ENCODE measurements around the gene ZNF175. TPM values are rescaled to one million over a fixed set of nuclear protein-coding genes. Genes with fewer than 3 reads are reported as not detected.
A peak's percentile ranks its signal among the peaks of the same experiment; 100 is the strongest.

Gene ZNF175
- total and polyA plus RNA-seq, 4 experiments from 2014 or later, result 0.65 to 17.4 (median 9.9) TPM

- H3K27me3 Mint-ChIP-seq, result peaks cover 23 to 30% of the 10 kb centered on the region in 2 donors
- H3K4me1 Mint-ChIP-seq, result peaks cover 2 to 3% (median 2%) of the 10 kb centered on the region in 4 donors
- Histone ChIP-seq H3K27ac (ENCODE audit: low read depth, low read length) (no peak overlapping the region), H3K4me3 (ENCODE audit: low read length in 2 of 2) (no peak overlapping the region), H3K27me3 (ENCODE audit: insufficient read depth, low read length) (no peaks in the 10 kb centered on the region), H3K4me1 (ENCODE audit: insufficient read depth, low read length) (peaks cover 3% of the 10 kb centered on the region), H3K9me3 (ENCODE audit: control insufficient read depth in 1 of 2, low read length in 2 of 2) (no peaks in the 10 kb centered on the region), H3K36me3 (ENCODE audit: insufficient read depth, low read length) (no peaks in the 10 kb centered on the region)
- H3K27ac Mint-ChIP-seq, result peak overlapping the region in 1 of 7 donors; percentile 18
- intact Hi-C loops (cut with micrococcal nuclease), result no loop called here
- ChIA-PET POLR2A (ENCODE audit: partially characterized antibody) (no interaction called here), CTCF (ENCODE audit: partially characterized antibody) (no interaction called here)
- H3K4me3 Mint-ChIP-seq, result peak overlapping the region in 2 of 8 donors; percentile 12 to 15
- peaks cover 0 to 4% (median 0%) of the 10 kb centered on the region in 8 donors for H3K9me3 Mint-ChIP-seq
- DNase-seq, result no peak
- H3K36me3 Mint-ChIP-seq, result no peaks in the 10 kb centered on the region
Observed at GRCh38 chr19:51565583-51565982, 5.5 kb upstream of the ZNF175 start.

GRCh38 chr19:51566489-51567100 lies 4.5 kb upstream of the ZNF175 start:
- Mint-ChIP-seq H3K9me3 (peaks cover 0 to 7% (median 0%) of the 10 kb centered on the region in 8 donors), H3K4me1 (peaks cover 9 to 13% (median 11%) of the 10 kb centered on the region in 4 donors), H3K4me3 (no peak overlapping the region), H3K27ac (no peak overlapping the region), H3K36me3 (peaks cover 0 to 6% of the 10 kb centered on the region in 2 donors), H3K27me3 (peaks cover 20 to 22% of the 10 kb centered on the region in 2 donors)
- Histone ChIP-seq H3K27ac (ENCODE audit: low read depth, low read length) (no peak overlapping the region), H3K4me3 (ENCODE audit: low read length in 2 of 2) (no peak overlapping the region), H3K9me3 (ENCODE audit: control insufficient read depth in 1 of 2, low read length in 2 of 2) (no peaks in the 10 kb centered on the region), H3K4me1 (ENCODE audit: insufficient read depth, low read length) (peaks cover 9% of the 10 kb centered on the region), H3K27me3 (ENCODE audit: insufficient read depth, low read length) (no peaks in the 10 kb centered on the region), H3K36me3 (ENCODE audit: insufficient read depth, low read length) (no peaks in the 10 kb centered on the region)
- intact Hi-C loops (cut with micrococcal nuclease), result no loop called here
- no peak for DNase-seq
- CTCF ChIA-PET (ENCODE audit: partially characterized antibody), result no interaction called here
- POLR2A ChIA-PET (ENCODE audit: partially characterized antibody), result no interaction called here

GRCh38 chr19:51567583-51567982 lies 3.5 kb upstream of the ZNF175 start:
- ChIA-PET CTCF (ENCODE audit: partially characterized antibody) (no interaction called here), POLR2A (ENCODE audit: partially characterized antibody) (no interaction called here)
- intact Hi-C loops (cut with micrococcal nuclease), result no loop called here
- no peak overlapping the region for H3K4me3 Mint-ChIP-seq
- Histone ChIP-seq H3K27ac (ENCODE audit: low read depth, low read length) (no peak overlapping the region), H3K4me3 (ENCODE audit: low read length in 2 of 2) (no peak overlapping the region), H3K4me1 (ENCODE audit: insufficient read depth, low read length) (peaks cover 19% of the 10 kb centered on the region), H3K36me3 (ENCODE audit: insufficient read depth, low read length) (no peaks in the 10 kb centered on the region), H3K27me3 (ENCODE audit: insufficient read depth, low read length) (no peaks in the 10 kb centered on the region), H3K9me3 (ENCODE audit: control insufficient read depth in 1 of 2, low read length in 2 of 2) (no peaks in the 10 kb centered on the region)
- peaks cover 0 to 7% (median 0%) of the 10 kb centered on the region in 8 donors for H3K9me3 Mint-ChIP-seq
- no peak for DNase-seq
- no peak overlapping the region for H3K27ac Mint-ChIP-seq
- H3K36me3 Mint-ChIP-seq, result peaks cover 0 to 11% of the 10 kb centered on the region in 2 donors
- peaks cover 18% of the 10 kb centered on the region in 2 donors for H3K27me3 Mint-ChIP-seq
- peaks cover 17 to 23% (median 19%) of the 10 kb centered on the region in 4 donors for H3K4me1 Mint-ChIP-seq

- ChIA-PET CTCF (ENCODE audit: partially characterized antibody) (no interaction called here), POLR2A (ENCODE audit: partially characterized antibody) (no interaction called here)
Observed at GRCh38 chr19:51568456-51568855, 2.6 kb upstream of the ZNF175 start.

GRCh38 chr19:51571599-51571998 lies 516 bp downstream of the ZNF175 start:
- no peak overlapping the region for H3K27ac ChIP-seq (ENCODE audit: low read depth, low read length)
- no peak for DNase-seq
- Mint-ChIP-seq H3K9me3 (peaks cover 0 to 4% (median 0%) of the 10 kb centered on the region in 8 donors), H3K36me3 (peaks cover 21 to 40% of the 10 kb centered on the region in 2 donors), H3K4me3 (peak overlapping the region; percentile 94 to 100 (median 96)), H3K4me1 (peaks cover 19 to 36% (median 26%) of the 10 kb centered on the region in 4 donors), H3K27me3 (peaks cover 1 to 2% of the 10 kb centered on the region in 2 donors), H3K27ac (peak overlapping the region in 5 of 7 donors; percentile 20 to 94 (median 85))
- no peaks in the 10 kb centered on the region for H3K9me3 ChIP-seq (ENCODE audit: control insufficient read depth in 1 of 2, low read length in 2 of 2)
- CTCF ChIA-PET (ENCODE audit: partially characterized antibody), result no interaction called here
- H3K36me3 ChIP-seq (ENCODE audit: insufficient read depth, low read length), result peaks cover 7% of the 10 kb centered on the region
- POLR2A ChIA-PET (ENCODE audit: partially characterized antibody), result interaction anchor here (1.0 kb wide), 2 partner anchors 23 to 133 kb away, joined by 4 to 7 read pairs; no protein-coding TSS in a partner anchor
- no peaks in the 10 kb centered on the region for H3K27me3 ChIP-seq (ENCODE audit: insufficient read depth, low read length)
- intact Hi-C loops (cut with micrococcal nuclease), result loop anchor here (1.0 to 5.0 kb wide), 2 partner anchors 23 to 131 kb away; no protein-coding TSS in a partner anchor
- peaks cover 19% of the 10 kb centered on the region for H3K4me1 ChIP-seq (ENCODE audit: insufficient read depth, low read length)
- H3K4me3 ChIP-seq (ENCODE audit: low read length in 2 of 2), result peak overlapping the region; percentile 39 to 68

More at GRCh38 chr19:51568456-51568855, 2.6 kb upstream of the ZNF175 start:
- peaks cover 17 to 29% (median 21%) of the 10 kb centered on the region in 4 donors for H3K4me1 Mint-ChIP-seq
- peaks cover 0 to 7% (median 0%) of the 10 kb centered on the region in 8 donors for H3K9me3 Mint-ChIP-seq
- Histone ChIP-seq H3K36me3 (ENCODE audit: insufficient read depth, low read length) (peaks cover 3% of the 10 kb centered on the region), H3K4me1 (ENCODE audit: insufficient read depth, low read length) (peaks cover 19% of the 10 kb centered on the region), H3K9me3 (ENCODE audit: control insufficient read depth in 1 of 2, low read length in 2 of 2) (no peaks in the 10 kb centered on the region), H3K4me3 (ENCODE audit: low read length in 2 of 2) (no peak overlapping the region), H3K27me3 (ENCODE audit: insufficient read depth, low read length) (no peaks in the 10 kb centered on the region), H3K27ac (ENCODE audit: low read depth, low read length) (no peak overlapping the region)
- H3K4me3 Mint-ChIP-seq, result no peak overlapping the region
- peaks cover 3 to 18% of the 10 kb centered on the region in 2 donors for H3K36me3 Mint-ChIP-seq
- intact Hi-C loops (cut with micrococcal nuclease), result no loop called here
- no peak for DNase-seq
- H3K27me3 Mint-ChIP-seq, result peaks cover 14 to 17% of the 10 kb centered on the region in 2 donors
- no peak overlapping the region for H3K27ac Mint-ChIP-seq

GRCh38 chr19:51572410-51572809 lies 1.3 kb downstream of the ZNF175 start:
- Histone ChIP-seq H3K36me3 (ENCODE audit: insufficient read depth, low read length) (peaks cover 7% of the 10 kb centered on the region), H3K4me3 (ENCODE audit: low read length in 2 of 2) (no peak overlapping the region), H3K27me3 (ENCODE audit: insufficient read depth, low read length) (no peaks in the 10 kb centered on the region), H3K4me1 (ENCODE audit: insufficient read depth, low read length) (peaks cover 19% of the 10 kb centered on the region), H3K9me3 (ENCODE audit: control insufficient read depth in 1 of 2, low read length in 2 of 2) (no peaks in the 10 kb centered on the region), H3K27ac (ENCODE audit: low read depth, low read length) (no peak overlapping the region)
- ChIA-PET POLR2A (ENCODE audit: partially characterized antibody) (no interaction called here), CTCF (ENCODE audit: partially characterized antibody) (interaction anchor here (0.6 kb wide), 1 partner anchor 8 kb away, joined by 3 read pairs; no protein-coding TSS in a partner anchor)
- H3K27me3 Mint-ChIP-seq, result peaks cover 0 to 1% of the 10 kb centered on the region in 2 donors
- H3K36me3 Mint-ChIP-seq, result peaks cover 28 to 47% of the 10 kb centered on the region in 2 donors
- H3K27ac Mint-ChIP-seq, result peak overlapping the region in 3 of 7 donors; percentile 3 to 94 (median 60)
- H3K4me3 Mint-ChIP-seq, result peak overlapping the region in 6 of 8 donors; percentile 49 to 100 (median 94)
- H3K9me3 Mint-ChIP-seq, result peaks cover 0 to 4% (median 0%) of the 10 kb centered on the region in 8 donors
- no peak for DNase-seq
- peaks cover 19 to 36% (median 26%) of the 10 kb centered on the region in 4 donors for H3K4me1 Mint-ChIP-seq
- intact Hi-C loops (cut with micrococcal nuclease), result loop anchor here (5.0 kb wide), 1 partner anchor 130 kb away; no protein-coding TSS in a partner anchor

- Histone ChIP-seq H3K9me3 (ENCODE audit: control insufficient read depth in 1 of 2, low read length in 2 of 2) (no peaks in the 10 kb centered on the region), H3K27me3 (ENCODE audit: insufficient read depth, low read length) (no peaks in the 10 kb centered on the region), H3K4me1 (ENCODE audit: insufficient read depth, low read length) (peaks cover 19% of the 10 kb centered on the region), H3K4me3 (ENCODE audit: low read length in 2 of 2) (no peak overlapping the region), H3K36me3 (ENCODE audit: insufficient read depth, low read length) (peaks cover 7% of the 10 kb centered on the region), H3K27ac (ENCODE audit: low read depth, low read length) (no peak overlapping the region)
- no peak for DNase-seq
- H3K4me1 Mint-ChIP-seq, result peaks cover 19 to 36% (median 26%) of the 10 kb centered on the region in 4 donors
- H3K27ac Mint-ChIP-seq, result no peak overlapping the region
- peaks cover 28 to 47% of the 10 kb centered on the region in 2 donors for H3K36me3 Mint-ChIP-seq
- POLR2A ChIA-PET (ENCODE audit: partially characterized antibody), result no interaction called here
- intact Hi-C loops (cut with micrococcal nuclease), result loop anchor here (5.0 kb wide), 1 partner anchor 129 kb away; no protein-coding TSS in a partner anchor
- H3K27me3 Mint-ChIP-seq, result peaks cover 0 to 1% of the 10 kb centered on the region in 2 donors
- no peak overlapping the region for H3K4me3 Mint-ChIP-seq
- peaks cover 0 to 4% (median 0%) of the 10 kb centered on the region in 8 donors for H3K9me3 Mint-ChIP-seq
- CTCF ChIA-PET (ENCODE audit: partially characterized antibody), result interaction anchor here (0.6 kb wide), 1 partner anchor 8 kb away, joined by 3 read pairs; no protein-coding TSS in a partner anchor
Observed at GRCh38 chr19:51572908-51573307, 1.8 kb downstream of the ZNF175 start.

All from CD4-positive, alpha-beta memory T cell (primary cell).